K562 (cell line): ENCODE measurements around the gene STX1A. TPM values are rescaled to one million over a fixed set of nuclear protein-coding genes. Genes with fewer than 3 reads are reported as not detected.

ENCODE experiments used
- BCL6 ChIP-seq: fragments of 250-450 bp; sonication (Bioruptor Pico); IDR thresholded peaks from 2 replicates; pipeline ENCODE4 v1.4.0; 2020
- CBX3 ChIP-seq, 2 experiments: IDR thresholded peaks; 1 replicate in 1 of 2; 2 replicates in 1 of 2; pipeline ENCODE4 v1.6.1; 2012; ENCODE audit warnings: inconsistent platforms in 2 of 2, low read length in 2 of 2, borderline replicate concordance in 1 of 2, control low read depth in 1 of 2
- ETV5 ChIP-seq: sonication (generic); formaldehyde crosslinking; IDR thresholded peaks from 2 replicates; pipeline ENCODE4 v1.4.0; 2020; ENCODE audit warnings: low read depth, mild to moderate bottlenecking, missing genetic modification reagents
- FOSL1 ChIP-seq: fragments of 200-800 bp; sonication (Bioruptor generic); conservative IDR thresholded peaks from 2 replicates; pipeline ENCODE4 v1.6.1; 2016; ENCODE audit warnings: missing genetic modification characterization, missing compliant biosample characterization
- GTF3C2 ChIP-seq: IDR thresholded peaks from 3 replicates; pipeline ENCODE4 v1.6.1; 2011; ENCODE audit warnings: borderline replicate concordance, mild to moderate bottlenecking, moderate library complexity; ENCODE audit not compliant: insufficient read length; ENCODE audit errors: extremely low read depth
- HLTF ChIP-seq: fragments of 450-650 bp; IDR thresholded peaks from 2 replicates; pipeline ENCODE4 v1.6.1; 2016
- HMBOX1 ChIP-seq: sonication (generic); IDR thresholded peaks from 2 replicates; pipeline ENCODE4 v1.6.1; 2016
- MXD1 ChIP-seq: fragments of 250-450 bp; sonication (Bioruptor Pico); IDR thresholded peaks from 2 replicates; pipeline ENCODE4 v1.8.0; 2021; ENCODE audit warnings: borderline replicate concordance, mild to moderate bottlenecking, moderate library complexity; ENCODE audit not compliant: poor library complexity, severe bottlenecking
- MYBL2 ChIP-seq, 2 experiments: fragments of 450-650 bp in 1 of 2; sonication (generic) in 1 of 2; formaldehyde crosslinking in 1 of 2; IDR thresholded peaks; 2 replicates each; pipeline versions ENCODE4 v1.6.1 to v1.8.1; 2017 to 2022; ENCODE audit warnings: borderline replicate concordance in 1 of 2, inconsistent platforms in 1 of 2, low read depth in 1 of 2, mild to moderate bottlenecking in 1 of 2, missing genetic modification reagents in 1 of 2, moderate library complexity in 1 of 2
- NR3C1 ChIP-seq: sonication (generic); formaldehyde crosslinking; IDR thresholded peaks from 2 replicates; pipeline ENCODE4 v1.8.1; 2022; ENCODE audit warnings: missing genetic modification reagents
- OTX1 ChIP-seq: fragments of 450-650 bp; formaldehyde crosslinking; IDR thresholded peaks from 2 replicates; pipeline ENCODE4 v1.4.0; 2022; ENCODE audit warnings: mild to moderate bottlenecking
- PHB2 ChIP-seq: fragments of 450-650 bp; IDR thresholded peaks from 2 replicates; pipeline ENCODE4 v1.6.1; 2017; ENCODE audit warnings: low read depth
- PHF20 ChIP-seq: fragments of 450-650 bp; IDR thresholded peaks from 2 replicates; pipeline ENCODE4 v1.6.1; 2018; ENCODE audit not compliant: partially characterized antibody
- PHF8 ChIP-seq: fragments of 200-600 bp; sonication (generic); IDR thresholded peaks from 2 replicates; pipeline ENCODE4 v1.6.1; 2012; ENCODE audit warnings: mixed run types, mild to moderate bottlenecking, inconsistent platforms, low read length, moderate library complexity, borderline replicate concordance
- RBM34 ChIP-seq: fragments of 200-400 bp; formaldehyde crosslinking; IDR thresholded peaks from 2 replicates; pipeline ENCODE4 v1.6.1; 2018; ENCODE audit warnings: low read length, borderline replicate concordance; ENCODE audit not compliant: insufficient read depth
- SNRNP70 ChIP-seq: fragments of 200-400 bp; formaldehyde crosslinking; optimal IDR thresholded peaks from 2 replicates; pipeline ENCODE3; 2017; ENCODE audit warnings: low read depth, low read length
- TCFL5 ChIP-seq: fragments of 250-450 bp; sonication (Bioruptor Pico); conservative IDR thresholded peaks from 2 replicates; pipeline ENCODE4 v1.6.1; 2021; ENCODE audit warnings: mild to moderate bottlenecking, moderate library complexity, matching md5 sums
- TEAD1 ChIP-seq, 2 experiments: fragments of 450-650 bp in 1 of 2; sonication (generic) in 1 of 2; formaldehyde crosslinking; IDR thresholded peaks; 2 replicates each; pipeline versions ENCODE4 v1.4.0 to v1.8.0; 2020 to 2022; ENCODE audit warnings: mild to moderate bottlenecking in 2 of 2, missing genetic modification reagents in 1 of 2
- THRAP3 ChIP-seq: fragments of 450-650 bp; IDR thresholded peaks from 2 replicates; pipeline ENCODE4 v1.6.1; 2016; ENCODE audit warnings: mild to moderate bottlenecking, inconsistent platforms, borderline replicate concordance
- TRIM24 ChIP-seq, 2 experiments: fragments of 450-650 bp; IDR thresholded peaks; 2 replicates each; pipeline ENCODE4 v1.6.1; 2016
- ZBTB33 ChIP-seq: sonication (generic); formaldehyde crosslinking; IDR thresholded peaks from 2 replicates; pipeline ENCODE4 v1.8.1; 2023; ENCODE audit warnings: mild to moderate bottlenecking, missing genetic modification reagents
- ZC3H8 ChIP-seq: fragments of 450-650 bp; IDR thresholded peaks from 2 replicates; pipeline ENCODE4 v1.6.1; 2017
- ZNF444 ChIP-seq: fragments of 250-450 bp; sonication (Bioruptor Pico); IDR thresholded peaks from 2 replicates; pipeline ENCODE4 v1.4.0; 2020; ENCODE audit warnings: mild to moderate bottlenecking, moderate library complexity
- ZNF77 ChIP-seq: fragments of 250-450 bp; sonication (Bioruptor Pico); IDR thresholded peaks from 2 replicates; pipeline ENCODE4 v1.5.0; 2020
- ZNF785 ChIP-seq: fragments of 250-450 bp; sonication (Bioruptor Pico); IDR thresholded peaks from 2 replicates; pipeline ENCODE4 v1.4.0; 2020; ENCODE audit warnings: mild to moderate bottlenecking
- polyA plus RNA-seq, 8 experiments: library from polyadenylated mRNA; depleted of rRNA in 4 of 8; stranded (reverse) in 5 of 8; unstranded in 3 of 8; fragments of >200 nt; fragmentation: Nextera tagmentation in 2 of 8; fragmentation: Illumina TruSeq in 1 of 8; extraction: Ambion mirVana in 2 of 8; extraction: Trizol in 1 of 8; gene quantifications; 2 replicates each; pipeline versions ENCODE4 v1.2.1 to v1.2.3, GENCODE V29; 2011 to 2014; ENCODE audit warnings: inconsistent platforms in 1 of 8, missing spikeins in 1 of 8
- total RNA-seq, 7 experiments: library from RNA; depleted of rRNA in 6 of 7; stranded (reverse); fragments of >200 nt in 6 of 7; fragmentation: Illumina TruSeq in 2 of 7; extraction: Trizol in 2 of 7; gene quantifications; 2 replicates each; pipeline versions ENCODE4 v1.2.1 to v1.2.3, GENCODE V29; 2011 to 2021; ENCODE audit warnings: low replicate concordance in 1 of 7

STX1A gene
- total and polyA plus RNA-seq, 9 of the 15 experiments (the other 6 are each of a cell fraction or from before 2014, with no cell fraction given), result 0.04 to 15.1 (median 6.3) TPM

GRCh38 chr7:73726083-73726466 is 6.6 kb upstream of the STX1A start (continued):
- TF ChIP-seq HLTF (peak; percentile 88; the same call in 1 of the 2 replicates), GTF3C2 (no peak), SNRNP70 (no peak), ZNF77 (no peak), ZNF444 (CRISPR knock-in tag) (no peak), OTX1 (CRISPR knock-in tag) (no peak), HMBOX1 (no peak), ETV5 (CRISPR knock-in tag) (no peak), NR3C1 (CRISPR knock-in tag) (no peak), RBM34 (no peak), FOSL1 (no peak), ZNF785 (no peak), PHB2 (0 out of 2 replicates have a peak, but pooled peaks have one; percentile 62), BCL6 (CRISPR knock-in tag) (no peak), CBX3 (IDR thresholded peaks at IDR 0.05; ENCODE audit: borderline replicate concordance in 1 of 2, low read length in 2 of 2) (no peak), ZBTB33 (no peak), MXD1 (CRISPR knock-in tag) (no peak), PHF8 (no peak), PHF20 (no peak), THRAP3 (peak; percentile 79), MYBL2 (IDR thresholded peaks at IDR 0.05; ENCODE audit: low read depth) (peak; percentile 17; the same call in 1 of the 2 replicates), MYBL2 (CRISPR knock-in tag; IDR thresholded peaks at IDR 0.05; ENCODE audit: borderline replicate concordance) (no peak), TCFL5 (CRISPR knock-in tag) (no peak), TRIM24 (IDR thresholded peaks at IDR 0.05) (peak; percentile 7 to 9; a peak in 1 of 4 replicates), TEAD1 (CRISPR knock-in tag; IDR thresholded peaks at IDR 0.05) (no peak), ZC3H8 (no peak)
